ENCODE measurements around the gene PLIN5.

GRCh38 chr19:4529924-4530522, 5.0 kb downstream of the PLIN5 start:
- TF ChIP-seq, protein P1, sequence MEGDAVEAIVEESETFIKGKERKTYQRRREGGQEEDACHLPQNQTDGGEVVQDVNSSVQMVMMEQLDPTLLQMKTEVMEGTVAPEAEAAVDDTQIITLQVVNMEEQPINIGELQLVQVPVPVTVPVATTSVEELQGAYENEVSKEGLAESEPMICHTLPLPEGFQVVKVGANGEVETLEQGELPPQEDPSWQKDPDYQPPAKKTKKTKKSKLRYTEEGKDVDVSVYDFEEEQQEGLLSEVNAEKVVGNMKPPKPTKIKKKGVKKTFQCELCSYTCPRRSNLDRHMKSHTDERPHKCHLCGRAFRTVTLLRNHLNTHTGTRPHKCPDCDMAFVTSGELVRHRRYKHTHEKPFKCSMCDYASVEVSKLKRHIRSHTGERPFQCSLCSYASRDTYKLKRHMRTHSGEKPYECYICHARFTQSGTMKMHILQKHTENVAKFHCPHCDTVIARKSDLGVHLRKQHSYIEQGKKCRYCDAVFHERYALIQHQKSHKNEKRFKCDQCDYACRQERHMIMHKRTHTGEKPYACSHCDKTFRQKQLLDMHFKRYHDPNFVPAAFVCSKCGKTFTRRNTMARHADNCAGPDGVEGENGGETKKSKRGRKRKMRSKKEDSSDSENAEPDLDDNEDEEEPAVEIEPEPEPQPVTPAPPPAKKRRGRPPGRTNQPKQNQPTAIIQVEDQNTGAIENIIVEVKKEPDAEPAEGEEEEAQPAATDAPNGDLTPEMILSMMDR (conservative IDR thresholded peaks at IDR 0.05 in 1 of 2, IDR thresholded peaks at IDR 0.05 in 1 of 2; ENCODE audit: low read depth in 1 of 2, low read length in 2 of 2) = no peak
- TF ChIP-seq EZH2 (IDR thresholded peaks at IDR 0.05; ENCODE audit: low read length, missing control alignments) = no peak
